HTR-8/SVneo (cell line): ENCODE results near the gene WDR82.
A peak's percentile ranks its signal among the peaks of the same experiment; 100 is the strongest.

ENCODE experiments used
- DNase-seq: peaks from one replicate; pipeline ENCODE4 v3.0.0; 2011; ENCODE audit warnings: low spot score, mixed read lengths; ENCODE audit not compliant: insufficient read length
- FAIRE-seq: peaks from 2 replicates; lab custom pipeline; 2011; peaks lifted over from hg19 to GRCh38; lab: Jason Lieb, UNC

The WDR82 gene

GRCh38 chr3:52240886-52241370, 37.5 kb downstream of the WDR82 start:
- no peak for DNase-seq
- FAIRE-seq, result no peak

DNA sequence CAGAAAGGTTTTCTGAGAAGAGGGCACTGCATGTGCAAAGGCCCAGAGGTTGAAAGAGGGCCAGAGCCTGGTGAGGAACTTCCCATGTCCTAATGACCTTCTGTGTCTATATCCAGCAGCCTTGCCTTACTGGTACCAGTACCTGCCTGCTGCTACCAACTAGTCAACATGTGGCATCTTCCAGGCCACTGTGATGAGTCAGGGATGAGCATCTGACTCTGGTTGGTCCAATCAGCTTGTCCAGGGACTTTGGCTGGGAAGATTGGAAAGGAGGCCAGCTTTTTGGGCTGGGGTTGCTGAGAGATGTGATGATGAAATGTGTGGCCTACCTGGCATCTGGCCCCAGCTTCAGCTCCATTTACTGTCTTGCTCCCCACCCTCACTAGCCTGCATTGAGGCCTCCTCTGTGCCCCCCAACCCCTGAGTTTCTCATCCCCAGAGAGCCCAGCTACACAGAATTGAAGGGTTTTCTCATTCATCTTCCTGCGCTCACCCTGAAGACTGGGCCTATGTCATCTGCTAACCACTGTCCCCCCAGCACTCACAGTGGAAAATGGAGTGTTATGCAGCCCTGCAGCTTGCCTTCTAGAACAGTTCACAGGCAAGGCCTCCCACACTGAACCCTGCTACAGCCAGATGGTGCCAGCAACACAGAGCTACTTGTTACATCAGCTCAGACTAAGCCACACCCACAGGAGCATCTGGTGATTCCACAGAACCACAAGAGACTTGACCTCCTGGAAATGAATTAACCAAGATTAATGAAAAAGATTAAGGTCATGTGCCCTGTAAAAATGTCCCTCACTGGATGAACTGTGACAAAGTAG, 38.2 kb downstream of the WDR82 start:
- peak; percentile 55 for FAIRE-seq

GRCh38 chr3:52238761-52239701, 39.4 kb downstream of the WDR82 start, which contains the start of gene TWF2:
TWF2 (minus strand) TSS chr3:52239158; CDS start chr3:52239016, 142 bp downstream.
- FAIRE-seq, result peak; percentile 99
- DNase-seq, result peak; percentile 96

More for the DNA sequence above, 38.2 kb downstream of the WDR82 start:
- no peak for DNase-seq

- FAIRE-seq (peak; percentile 92), DNase-seq (no peak)
These were observed 40.2 kb downstream of the WDR82 start for GRCh38 chr3:52238193-52238760.

- FAIRE-seq (peak; percentile 91), DNase-seq (peak; percentile 89)
These were observed 40.7 kb downstream of the WDR82 start for GRCh38 chr3:52237657-52238172.

- FAIRE-seq (no peak), DNase-seq (no peak)
These were observed 41.3 kb downstream of the WDR82 start for GRCh38 chr3:52237006-52237656.

DNA sequence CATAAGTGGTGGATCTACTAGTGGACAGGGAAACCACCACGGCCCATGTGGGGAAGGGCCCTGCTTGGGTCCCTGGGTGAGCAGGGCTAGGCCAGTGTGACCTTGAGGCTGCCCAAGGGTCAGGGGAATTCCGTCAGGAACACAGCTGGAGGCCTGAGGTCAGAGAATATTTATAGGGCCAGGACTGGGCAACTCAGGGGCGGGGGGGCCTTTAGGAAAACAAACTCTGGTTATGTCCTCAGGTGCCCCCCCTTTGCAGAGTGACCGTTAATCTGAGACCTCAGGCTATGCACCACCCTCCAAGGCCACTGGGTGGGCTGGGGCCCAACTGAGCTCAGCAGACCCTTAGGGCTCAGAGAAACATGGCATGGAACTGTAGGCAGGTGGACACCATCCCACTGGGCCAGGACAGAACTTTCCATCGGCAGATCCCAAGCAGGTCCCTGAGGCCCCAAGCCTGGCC, 42.0 kb downstream of the WDR82 start:
- no peak for FAIRE-seq
- no peak for DNase-seq

GRCh38 chr3:52234516-52235447, 43.7 kb downstream of the WDR82 start:
- no peak for DNase-seq
- FAIRE-seq, result no peak

GRCh38 chr3:52233968-52234367, 44.5 kb downstream of the WDR82 start:
- DNase-seq, result no peak
- FAIRE-seq, result no peak

DNA sequence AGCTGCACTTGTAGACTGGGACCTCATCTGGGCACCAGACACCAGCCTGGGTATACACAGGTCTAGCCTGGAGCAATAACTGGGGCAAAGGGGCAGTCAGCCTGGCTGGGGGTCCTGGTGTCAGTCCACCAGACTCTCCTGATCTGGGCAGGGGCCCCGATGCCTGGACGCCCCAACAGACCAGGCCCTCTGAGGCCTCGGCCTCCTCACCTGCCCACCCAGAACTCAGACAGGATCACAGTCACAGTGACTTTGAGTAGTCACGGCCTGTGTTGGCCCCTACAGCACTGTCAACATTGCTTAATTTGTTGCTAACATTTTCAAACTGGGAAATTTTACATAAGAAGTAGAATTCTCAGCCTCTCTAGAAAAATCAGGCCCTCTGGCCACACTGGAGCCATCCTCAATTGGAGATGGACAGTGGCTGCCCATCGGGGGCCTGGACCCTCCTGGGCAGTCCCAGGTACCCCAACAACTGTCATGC, 45.3 kb downstream of the WDR82 start:
- no peak for FAIRE-seq
- no peak for DNase-seq

GRCh38 chr3:52232279-52233107, 46.0 kb downstream of the WDR82 start:
- DNase-seq, result no peak
- no peak for FAIRE-seq

GRCh38 chr3:52231502-52232278, 46.8 kb downstream of the WDR82 start:
- FAIRE-seq, result peak; percentile 87
- DNase-seq, result no peak

- FAIRE-seq (no peak), DNase-seq (no peak)
These were observed 47.5 kb downstream of the WDR82 start for GRCh38 chr3:52230889-52231499.

- DNase-seq, result no peak
- peak; percentile 76 for FAIRE-seq
These were observed 48.0 kb downstream of the WDR82 start for GRCh38 chr3:52230461-52230860.

- no peak for DNase-seq
- FAIRE-seq, result no peak
These were observed 48.8 kb downstream of the WDR82 start for GRCh38 chr3:52229656-52230055.

GRCh38 chr3:52228751-52229291, 49.6 kb downstream of the WDR82 start:
- no peak for DNase-seq

More at GRCh38 chr3:52228751-52229291, 49.6 kb downstream of the WDR82 start:
- no peak for FAIRE-seq
